H1 (cell line): ENCODE measurements around the gene NFASC. TPM values are rescaled to one million over a fixed set of nuclear protein-coding genes. Genes with fewer than 3 reads are reported as not detected.

ENCODE experiments used
- FOSL1 ChIP-seq: IDR thresholded peaks from 2 replicates; pipeline ENCODE4 v1.6.1; 2011; ENCODE audit warnings: mild to moderate bottlenecking, low read depth, low read length, moderate library complexity; ENCODE audit not compliant: insufficient read depth
- KDM5A ChIP-seq: fragments of 200-600 bp; IDR thresholded peaks from 2 replicates; pipeline ENCODE4 v1.7.1; 2012; ENCODE audit warnings: mild to moderate bottlenecking, low read length, inconsistent platforms, mixed read lengths
- RNF2 ChIP-seq: fragments of 200-900, 300-1000 bp; sonication (generic); IDR thresholded peaks from 2 replicates; pipeline ENCODE4 v1.7.1; 2016; ENCODE audit warnings: borderline replicate concordance, low read depth, mild to moderate bottlenecking, antibody characterized with exemption, low read length; ENCODE audit not compliant: poor library complexity, severe bottlenecking; ENCODE audit errors: missing control alignments
- SIN3A ChIP-seq, 2 experiments: IDR thresholded peaks in 1 of 2; conservative IDR thresholded peaks in 1 of 2; 2 replicates each; pipeline ENCODE4 v1.6.1; 2011 to 2012; ENCODE audit warnings: low read length in 2 of 2, improper control_type of control experiment in 1 of 2, low read depth in 1 of 2, mild to moderate bottlenecking in 1 of 2
- polyA plus RNA-seq, 7 experiments: library from polyadenylated mRNA; depleted of rRNA in 3 of 7; stranded (reverse) in 5 of 7; unstranded in 2 of 7; fragments of >200 nt in 5 of 7; fragments of 200-250 nt in 2 of 7; gene quantifications; 1 replicate in 5 of 7; 2 replicates in 1 of 7; 4 replicates in 1 of 7; pipeline versions ENCODE4 v1.2.1 to v1.2.3, GENCODE V29; 2011 to 2013; ENCODE audit warnings: missing spikeins in 2 of 7, mixed read lengths in 2 of 7
- total RNA-seq: library from RNA; stranded (reverse); fragmentation: NEBNext Ultra II Directional; extraction: Animal tissue kit (Norgen Biotek cat#: 25700); gene quantifications from 2 replicates; pipeline ENCODE4 v1.2.1, GENCODE V29; 2021

The NFASC gene
- total and polyA plus RNA-seq, 2 of the 8 experiments (the other 6 are each of a cell fraction or from before 2014, with no cell fraction given): 5.0 to 15.2 TPM

DNA sequence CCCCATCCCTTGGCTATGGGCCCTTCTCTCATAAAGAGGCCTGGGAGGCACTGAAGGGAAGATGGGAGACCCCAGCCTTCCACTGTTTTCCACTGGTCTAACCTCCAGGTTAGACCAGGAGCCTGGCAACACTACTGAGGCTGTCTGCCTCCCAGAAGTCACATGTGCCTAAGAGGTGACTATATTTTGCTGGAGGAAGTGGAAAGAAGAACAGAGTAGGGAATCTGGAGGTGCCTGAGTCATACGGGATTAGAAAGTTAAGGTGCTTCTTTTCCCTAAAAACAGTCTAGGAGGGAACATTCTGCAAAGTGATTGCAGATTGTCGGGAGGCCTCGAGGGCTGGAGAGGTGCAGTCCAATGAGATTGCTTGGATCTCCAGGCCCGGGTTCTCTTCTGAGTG, 4.6 kb downstream of the NFASC start (continued):
- TF ChIP-seq RNF2: no peak
- TF ChIP-seq KDM5A: no peak
- no peak for TF ChIP-seq SIN3A (conservative IDR thresholded peaks at IDR 0.05 in 1 of 2, IDR thresholded peaks at IDR 0.05 in 1 of 2; ENCODE audit: low read depth in 1 of 2, low read length in 2 of 2)
- TF ChIP-seq FOSL1: no peak
